K562 (cell line): ENCODE data around the gene SLC26A11. TPM values are rescaled to one million over a fixed set of nuclear protein-coding genes. Genes with fewer than 3 reads are reported as not detected.

Experiments
- ATAC-seq: fragments of 200-7000 bp; cut with Tn5 transposase; 3 replicates; pipeline ENCODE4 v1.9.1; 2020; ENCODE audit warnings: moderate library complexity
- BruUV-seq: library from RNA; stranded (reverse); fragments of 400-500 nt; replicated peaks from 2 replicates; lab custom pipeline; 2021; lab: Mats Ljungman, UMichigan
- CTCF ChIA-PET: fragments of 300-600 bp; formaldehyde crosslinking; extraction: SDS; loops from one replicate; lab custom pipeline; 2021; ENCODE audit warnings: low intra/inter-chr PET ratio; lab: Yijun Ruan, JAX
- POLR2A ChIA-PET: fragments of 300-600, 350-650 bp; sonication (Branson Sonifier 250); formaldehyde crosslinking; extraction: SDS; loops from one replicate; lab custom pipeline; 2021; ENCODE audit warnings: antibody characterized with exemption, inconsistent platforms; lab: Yijun Ruan, JAX
- DNase-seq, 4 experiments: peaks; one replicate each; pipeline versions ENCODE4 v3.0.0 to v3.0.0-alpha.2; 2011 to 2018; ENCODE audit warnings: low spot score in 3 of 4, mixed read lengths in 3 of 4; ENCODE audit errors: extremely low read depth in 1 of 4
- FAIRE-seq: peaks from 2 replicates; lab custom pipeline; 2011; peaks lifted over from hg19 to GRCh38; lab: Jason Lieb, UNC
- H2AFZ ChIP-seq: 2 replicates; pipeline ENCODE4 v1.6.0; 2011; ENCODE audit warnings: low read depth, low read length, control low read depth, inconsistent platforms
- H3K27ac ChIP-seq: fragments of 200-600 bp; 3 replicates; pipeline ENCODE4 v1.8.0; 2011; ENCODE audit warnings: low read depth, mild to moderate bottlenecking, control low read depth, inconsistent platforms, low read length, moderate library complexity, mixed read lengths; ENCODE audit errors: extremely low read depth
- H3K27me3 ChIP-seq, 2 experiments: fragments of 300-600 bp in 1 of 2; 2 replicates in 1 of 2; 3 replicates in 1 of 2; pipeline versions ENCODE4 v1.6.0 to v1.8.0; 2011; ENCODE audit warnings: inconsistent platforms in 2 of 2, low read length in 2 of 2, mild to moderate bottlenecking in 1 of 2, mixed read lengths in 1 of 2, moderate library complexity in 1 of 2; ENCODE audit not compliant: control insufficient read depth in 2 of 2, insufficient read depth in 2 of 2
- H3K36me3 ChIP-seq: fragments of 300-600 bp; 3 replicates; pipeline ENCODE4 v1.8.0; 2011; ENCODE audit warnings: mild to moderate bottlenecking, low read length, inconsistent platforms; ENCODE audit not compliant: control insufficient read depth, insufficient read depth
- H3K4me1 ChIP-seq, 2 experiments: fragments of 200-600 bp in 1 of 2; replicated peaks in 1 of 2; 2 replicates in 1 of 2; 3 replicates in 1 of 2; pipeline versions ENCODE4 v1.5.1 to v1.8.0; 2011; ENCODE audit warnings: inconsistent platforms in 2 of 2, low read length in 2 of 2, mild to moderate bottlenecking in 1 of 2, mixed read lengths in 1 of 2, moderate library complexity in 1 of 2; ENCODE audit not compliant: control insufficient read depth in 2 of 2, insufficient read depth in 2 of 2
- H3K4me2 ChIP-seq: 2 replicates; pipeline ENCODE4 v1.6.1; 2011; ENCODE audit warnings: low read length, control low read depth, inconsistent platforms, mixed read lengths; ENCODE audit not compliant: insufficient read depth
- H3K4me3 ChIP-seq: fragments of 200-600 bp; sonication (generic), shearing (Covaris generic); 2 replicates; pipeline ENCODE4 v1.5.1; 2016; ENCODE audit warnings: control low read depth, inconsistent platforms
- H3K79me2 ChIP-seq: fragments of 200-600 bp; 3 replicates; pipeline ENCODE4 v1.8.0; 2011; ENCODE audit warnings: low read length, inconsistent platforms; ENCODE audit not compliant: control insufficient read depth, insufficient read depth
- H3K9ac ChIP-seq, 2 experiments: 2 replicates each; pipeline versions ENCODE4 v1.6.0 to v1.6.1; 2011; ENCODE audit warnings: low read depth in 2 of 2, low read length in 2 of 2, control low read depth in 1 of 2, inconsistent platforms in 1 of 2, mild to moderate bottlenecking in 1 of 2, mixed read lengths in 1 of 2; ENCODE audit not compliant: insufficient read depth in 1 of 2
- H3K9me1 ChIP-seq: one replicate; pipeline ENCODE4 v1.6.0; 2011; ENCODE audit warnings: inconsistent platforms, mild to moderate bottlenecking, low read length, moderate library complexity; ENCODE audit not compliant: control insufficient read depth, insufficient read depth
- H3K9me3 ChIP-seq: replicated peaks from 2 replicates; pipeline ENCODE4 v1.5.1; 2011; ENCODE audit warnings: low read depth, low read length, inconsistent platforms; ENCODE audit not compliant: control insufficient read depth, insufficient read depth
- H4K20me1 ChIP-seq: replicated peaks from 2 replicates; pipeline ENCODE4 v1.6.1; 2011; ENCODE audit warnings: low read length, inconsistent platforms, mixed read lengths; ENCODE audit not compliant: control insufficient read depth, insufficient read depth
- CEBPB ChIP-seq: fragments of 450-650 bp; IDR thresholded peaks from 2 replicates; pipeline ENCODE4 v1.6.1; 2016; ENCODE audit warnings: missing genetic modification characterization, missing compliant biosample characterization
- CEBPZ ChIP-seq: fragments of 150-350 bp; IDR thresholded peaks from 2 replicates; pipeline ENCODE4 v1.6.1; 2014; ENCODE audit warnings: low read depth, mild to moderate bottlenecking, low read length, borderline replicate concordance
- MAFG ChIP-seq: fragments of 450-650 bp; conservative IDR thresholded peaks from 2 replicates; pipeline ENCODE4 v1.6.1; 2016; ENCODE audit warnings: missing genetic modification characterization, missing compliant biosample characterization
- MITF ChIP-seq: IDR thresholded peaks from 2 replicates; pipeline ENCODE4 v1.6.1; 2014; ENCODE audit warnings: antibody characterized with exemption
- NR2C1 ChIP-seq, 2 experiments: fragments of 450-650 bp; IDR thresholded peaks; 2 replicates each; pipeline ENCODE4 v1.6.1; 2017; ENCODE audit warnings: mild to moderate bottlenecking in 2 of 2, antibody characterized with exemption in 1 of 2, inconsistent platforms in 1 of 2, missing compliant biosample characterization in 1 of 2, missing genetic modification characterization in 1 of 2
- THRB ChIP-seq: fragments of 450-650 bp; formaldehyde crosslinking; conservative IDR thresholded peaks from 2 replicates; pipeline ENCODE4 v1.4.0; 2022; ENCODE audit warnings: mild to moderate bottlenecking, missing genetic modification characterization
- ZNF175 ChIP-seq: fragments of 200-800 bp; sonication (Bioruptor generic); IDR thresholded peaks from 2 replicates; pipeline ENCODE4 v1.6.1; 2016; ENCODE audit warnings: low read depth, mild to moderate bottlenecking, missing genetic modification characterization, missing compliant biosample characterization
- ZNF212 ChIP-seq: fragments of 450-650 bp; formaldehyde crosslinking; IDR thresholded peaks from 2 replicates; pipeline ENCODE4 v1.4.0; 2020; ENCODE audit warnings: mild to moderate bottlenecking
- WGBS: fragments of 100-300 bp; shearing (Covaris generic); methylation state at CpG from one replicate; pipeline ENCODE4 v1.1.6; 2016; ENCODE audit warnings: low coverage, mixed read lengths; ENCODE audit not compliant: insufficient coverage; ENCODE audit errors: missing lambda C conversion rate; 5-methylcytosine and 5-hydroxymethylcytosine counted together
- in situ Hi-C: fragments of 300-500 bp; cut with MboI; formaldehyde crosslinking; loops from 4 replicates; pipeline ENCODE4 v1.15.0; 2018; ENCODE audit warnings: inconsistent platforms, mixed read lengths
- intact Hi-C: fragments of 100-400 bp; cut with micrococcal nuclease; formaldehyde crosslinking; loops from 2 replicates; pipeline ENCODE4 v1.14.2; 2022
- polyA plus RNA-seq, 8 experiments: library from polyadenylated mRNA; depleted of rRNA in 4 of 8; stranded (reverse) in 5 of 8; unstranded in 3 of 8; fragments of >200 nt; fragmentation: Nextera tagmentation in 2 of 8; fragmentation: Illumina TruSeq in 1 of 8; extraction: Ambion mirVana in 2 of 8; extraction: Trizol in 1 of 8; gene quantifications; 2 replicates each; pipeline versions ENCODE4 v1.2.1 to v1.2.3, GENCODE V29; 2011 to 2014; ENCODE audit warnings: inconsistent platforms in 1 of 8, missing spikeins in 1 of 8
- total RNA-seq, 7 experiments: library from RNA; depleted of rRNA in 6 of 7; stranded (reverse); fragments of >200 nt in 6 of 7; fragmentation: Illumina TruSeq in 2 of 7; extraction: Trizol in 2 of 7; gene quantifications; 2 replicates each; pipeline versions ENCODE4 v1.2.1 to v1.2.3, GENCODE V29; 2011 to 2021; ENCODE audit warnings: low replicate concordance in 1 of 7

SLC26A11 gene
- total and polyA plus RNA-seq, 9 of the 15 experiments (the other 6 are each of a cell fraction or from before 2014, with no cell fraction given) = 0.06 to 3.1 (median 1.2) TPM; not detected in 1

GRCh38 chr17:80245566-80246265, 25.5 kb downstream of the SLC26A11 start:
- Histone ChIP-seq H2AFZ (no peak overlapping the region), H3K9me1 (no peaks in the 10 kb centered on the region), H3K4me2 (no peak overlapping the region), H3K4me3 (no peak overlapping the region), H3K27ac (no peak overlapping the region), H3K4me1 (peaks cover 0 to 43% of the 10 kb centered on the region in 2 experiments; a peak in 3 of 5 replicates), H3K9ac (peak overlapping the region in 1 of 2 experiments; percentile 61; a peak in 2 of 4 replicates), H3K27me3 (no peaks in the 10 kb centered on the region), H3K36me3 (no peaks in the 10 kb centered on the region), H4K20me1 (no peaks in the 10 kb centered on the region), H3K9me3 (no peaks in the 10 kb centered on the region), H3K79me2 (no peaks in the 10 kb centered on the region)
- DNase-seq (no peak), ATAC-seq (no peak), FAIRE-seq (no peak)
- in situ Hi-C loops = no loop called here
- intact Hi-C loops = no loop called here
- POLR2A ChIA-PET = no interaction called here
- CTCF ChIA-PET = no interaction called here
- 72% methylated on average over 22 of the region's 27 CpGs for WGBS
- no TSS peak for BruUV-seq
- TF ChIP-seq ZNF212 (CRISPR knock-in tag) (no peak), CEBPB (tag) (no peak), THRB (CRISPR knock-in tag) (no peak), MAFG (no peak), ZNF175 (CRISPR knock-in tag) (no peak), CEBPZ (no peak), MITF (no peak), NR2C1 (IDR thresholded peaks at IDR 0.05) (no peak), NR2C1 (tag; IDR thresholded peaks at IDR 0.05) (no peak)
